Activated CD4-positive, CD25-positive, alpha-beta regulatory T cell treated with anti-CD3 and anti-CD28 coated beads, Interleukin-2, amount 50 U/mL, for 24 hours (primary cell): ENCODE data around the gene SIX3.

ENCODE experiments used
- ATAC-seq, 2 donors: fragments of 150-1000 bp; cut with Tn5 transposase; one replicate each; pipeline ENCODE4 v1.10.0; 2021; ENCODE audit warnings: mild to moderate bottlenecking in 1 of 2, moderate library complexity in 1 of 2

SIX3 gene

DNA sequence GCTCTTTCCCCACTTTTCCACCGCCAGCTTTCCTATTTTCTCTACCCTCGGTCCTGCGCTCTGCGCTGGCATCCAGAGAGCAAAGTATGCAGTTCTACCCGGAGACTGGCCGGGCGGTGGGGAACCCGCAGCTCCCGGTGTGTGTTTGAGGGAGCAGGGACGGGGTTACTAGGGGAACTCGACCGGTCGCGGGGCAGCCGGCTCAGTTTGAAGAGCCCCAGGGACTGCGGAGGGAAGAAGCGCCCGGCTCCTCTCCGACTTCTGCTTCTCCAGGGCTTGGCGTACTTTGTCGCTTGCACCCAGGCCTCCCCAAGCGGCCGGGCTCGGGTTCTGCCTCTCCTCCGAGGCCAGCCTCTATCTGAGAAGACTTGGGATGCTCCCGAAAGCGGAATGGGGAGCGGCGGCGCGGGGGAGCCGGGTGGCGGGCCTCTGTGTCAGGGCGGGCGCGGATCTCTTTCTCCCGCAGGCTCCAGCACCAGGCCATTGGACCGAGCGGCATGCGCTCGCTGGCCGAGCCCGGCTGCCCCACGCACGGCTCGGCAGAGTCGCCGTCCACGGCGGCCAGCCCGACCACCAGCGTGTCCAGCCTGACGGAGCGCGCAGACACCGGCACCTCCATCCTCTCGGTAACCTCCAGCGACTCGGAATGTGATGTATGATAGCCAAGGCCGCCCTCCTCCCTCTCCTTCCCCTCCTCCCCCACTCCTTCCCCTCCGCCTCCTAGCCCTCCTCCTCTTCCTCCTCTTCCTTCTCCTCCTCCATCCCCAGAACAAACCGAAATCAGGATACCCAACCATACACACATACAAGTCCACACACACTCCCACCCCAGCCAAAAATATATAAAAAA is 2.8 kb downstream of the SIX3 start:
- ATAC-seq, result no peak

DNA sequence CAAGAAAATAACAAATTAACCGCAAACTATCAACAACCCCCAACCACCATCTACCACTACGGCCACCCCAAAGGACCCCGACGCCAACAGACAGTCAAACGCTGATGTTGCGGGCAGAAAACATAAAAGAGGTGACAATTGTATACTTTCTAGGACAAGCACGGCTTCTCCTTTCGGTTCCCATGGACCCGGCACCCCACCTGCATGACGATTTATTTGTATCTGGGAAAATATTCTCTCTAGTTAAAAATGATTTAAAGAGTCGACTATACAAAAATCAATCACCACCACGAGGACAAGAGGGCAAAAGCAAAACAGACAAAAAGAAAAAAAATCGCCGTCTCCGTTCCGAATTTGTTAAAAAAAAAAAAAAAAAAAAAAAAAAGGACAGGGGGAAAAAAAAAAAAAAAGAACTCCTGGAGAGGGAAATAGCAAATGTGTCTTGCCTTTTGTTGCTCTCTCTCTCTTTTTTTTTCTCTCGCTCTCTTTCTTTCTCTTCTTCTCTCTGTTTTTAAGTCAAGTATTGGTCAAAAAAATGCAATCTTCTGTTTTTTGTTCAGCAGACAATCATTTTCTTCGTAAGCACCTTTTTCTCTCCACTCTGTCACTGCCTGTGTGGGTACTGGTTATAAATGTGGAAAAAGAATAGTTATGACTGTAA is 3.6 kb downstream of the SIX3 start:
- ATAC-seq, result no peak

DNA sequence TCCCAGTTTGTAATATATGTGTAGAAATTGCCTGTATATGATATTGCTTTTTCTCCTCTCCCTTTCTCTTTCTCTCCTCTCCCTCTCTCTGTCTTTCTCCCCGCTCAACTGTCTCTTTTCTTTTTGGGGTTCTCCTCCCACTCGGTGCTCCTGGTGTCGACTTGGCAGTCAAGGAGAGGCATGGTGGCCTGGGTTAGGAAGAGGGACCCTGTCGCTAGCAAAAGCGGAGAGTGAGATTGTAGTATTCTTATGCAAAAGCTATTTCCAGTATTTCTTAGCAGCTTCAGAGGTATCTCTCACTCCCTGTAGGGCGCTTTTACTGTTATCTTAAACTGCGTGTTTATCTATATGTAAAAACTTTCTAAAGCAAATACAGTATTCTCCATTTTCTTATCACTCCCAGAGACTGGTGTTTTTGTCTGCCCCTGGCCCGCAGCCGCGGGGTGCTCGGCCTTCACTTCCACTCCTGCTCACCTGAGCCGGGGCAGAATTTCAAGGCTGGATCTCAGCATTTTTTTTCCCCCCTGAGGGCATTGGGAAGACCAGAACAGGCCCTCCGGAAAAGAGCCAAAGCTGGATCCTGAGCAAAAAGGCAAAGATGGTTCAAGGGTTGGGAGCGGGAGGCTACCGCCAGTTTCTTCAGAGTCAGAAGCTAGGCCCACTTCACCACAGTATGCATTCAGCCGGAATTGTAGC is 4.3 kb downstream of the SIX3 start:
- ATAC-seq, result no peak

DNA sequence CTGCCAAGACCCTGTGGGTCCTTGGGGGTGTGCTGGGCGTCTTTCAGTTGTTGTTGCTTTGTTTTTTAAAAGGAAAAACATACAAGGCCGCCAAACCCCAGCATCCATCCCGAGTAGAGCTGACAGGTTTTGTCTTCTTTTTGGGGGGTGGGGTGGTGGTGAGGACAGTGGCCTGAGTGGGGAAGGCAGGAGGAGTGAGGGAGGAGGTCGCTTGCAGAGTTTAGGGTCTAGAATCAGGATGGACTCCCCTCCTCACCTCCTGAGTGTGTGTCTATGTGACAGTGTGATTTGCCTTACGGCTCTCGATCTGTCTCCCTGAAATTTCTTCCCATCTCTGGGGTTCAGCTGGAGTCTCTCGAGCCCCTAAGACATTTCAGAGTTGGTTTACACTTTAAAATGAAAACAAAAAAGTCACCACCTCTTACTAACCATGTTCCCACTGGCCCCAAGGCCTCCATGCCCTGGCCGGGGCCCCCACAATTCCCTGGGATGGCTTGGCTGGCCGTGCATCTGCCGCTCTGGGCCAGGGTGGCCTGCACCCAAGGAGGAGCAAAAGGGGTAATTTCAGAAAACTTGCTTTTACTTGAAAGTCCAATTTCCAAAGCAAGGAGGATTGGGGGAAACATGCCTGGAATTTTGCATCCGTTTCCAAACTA is 5.0 kb downstream of the SIX3 start:
- no peak for ATAC-seq

DNA sequence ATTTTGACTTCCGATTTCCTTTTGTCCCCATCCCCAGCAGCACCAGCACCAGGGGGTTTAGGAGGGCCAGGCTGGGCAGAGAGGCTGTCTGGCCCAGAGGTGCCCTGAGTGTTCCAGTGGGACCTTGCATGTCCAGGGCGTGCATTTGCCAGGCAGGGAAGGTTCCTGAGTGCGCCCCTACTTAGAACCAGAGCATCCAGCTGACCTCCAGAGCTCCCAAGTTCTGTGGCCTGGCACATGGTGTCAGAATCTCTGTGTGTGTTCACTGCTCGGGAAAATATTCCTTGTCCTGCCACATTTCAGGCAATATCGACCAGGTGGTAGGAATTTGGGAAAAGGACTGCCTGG is 5.5 kb downstream of the SIX3 start:
- ATAC-seq, result no peak

DNA sequence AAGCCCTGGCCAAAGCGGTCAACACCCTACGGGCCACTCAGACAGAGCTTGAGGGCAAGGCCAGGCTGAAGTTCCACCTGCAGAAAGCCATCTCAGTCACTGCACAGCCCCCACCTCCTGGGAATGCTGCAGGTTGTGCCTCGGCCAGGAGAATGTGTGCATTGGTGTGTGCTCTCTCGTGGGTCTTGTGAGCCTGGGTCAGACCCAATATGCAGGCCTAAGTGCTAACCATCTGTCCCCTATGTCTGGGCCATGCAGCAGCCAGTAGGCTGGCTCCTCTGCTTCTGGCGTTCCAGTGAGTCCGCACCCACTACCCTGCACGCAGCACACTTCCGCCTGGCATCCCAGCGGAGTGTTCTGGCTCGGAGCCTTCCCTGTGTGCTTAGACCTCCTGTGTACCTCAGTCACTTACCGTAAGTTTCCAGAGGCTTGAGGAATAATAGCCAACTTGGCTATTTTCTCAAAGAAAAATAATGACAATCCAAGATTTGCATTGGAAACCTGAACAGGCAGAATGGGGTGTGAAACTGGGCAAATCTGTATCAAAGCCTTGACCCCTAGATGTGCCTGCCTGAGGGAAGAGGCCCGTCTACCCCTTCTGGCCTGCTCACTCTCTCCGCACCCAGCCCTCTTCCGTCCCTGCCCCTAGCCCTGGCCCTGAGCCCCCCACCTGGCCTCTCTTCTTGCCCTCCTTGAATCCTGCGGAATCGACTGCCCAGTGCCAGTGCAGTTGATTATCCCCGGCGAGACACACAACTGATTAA is 7.2 kb downstream of the SIX3 start:
- ATAC-seq, result no peak

DNA sequence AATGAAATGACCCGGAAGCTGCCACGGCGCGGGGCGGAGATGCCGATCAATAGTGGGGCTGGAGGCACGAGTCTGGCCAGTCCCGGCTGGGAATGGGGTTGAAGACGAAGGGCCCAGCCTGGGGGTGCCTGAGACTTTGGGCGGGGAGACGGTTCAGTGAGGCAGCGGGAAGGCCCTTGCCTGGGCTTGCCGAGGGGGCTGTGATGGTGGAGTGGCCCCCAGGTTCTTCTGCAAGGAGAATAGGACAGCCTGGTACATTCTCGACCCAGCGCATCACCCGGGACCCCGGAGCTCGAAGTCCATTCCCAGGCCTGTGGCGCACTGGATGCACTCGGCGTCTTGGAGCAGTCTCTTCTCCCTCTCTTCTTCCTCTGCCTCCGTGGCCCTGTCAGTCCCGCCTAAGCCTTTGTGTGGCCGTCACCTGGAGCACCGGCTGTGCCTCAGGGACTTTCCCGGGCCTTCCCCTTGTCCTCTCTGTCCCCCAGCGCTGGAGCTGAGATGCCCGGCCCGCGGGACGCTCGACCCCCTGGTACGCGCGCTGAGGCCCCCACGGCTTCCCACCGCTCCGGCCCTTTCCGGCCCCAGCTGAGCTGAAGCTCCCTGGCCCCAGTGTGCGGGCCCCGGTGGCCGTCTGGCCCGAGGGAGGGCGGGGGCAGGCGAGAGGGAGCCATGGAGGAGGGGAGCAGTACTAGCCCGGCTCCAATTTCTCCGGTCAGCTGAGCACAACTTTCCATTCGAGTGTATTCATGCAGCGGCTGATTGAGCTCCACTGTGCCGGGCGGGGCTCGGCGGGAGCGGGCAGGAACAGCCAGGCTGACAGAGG is 8.0 kb downstream of the SIX3 start:
- ATAC-seq, result no peak

DNA sequence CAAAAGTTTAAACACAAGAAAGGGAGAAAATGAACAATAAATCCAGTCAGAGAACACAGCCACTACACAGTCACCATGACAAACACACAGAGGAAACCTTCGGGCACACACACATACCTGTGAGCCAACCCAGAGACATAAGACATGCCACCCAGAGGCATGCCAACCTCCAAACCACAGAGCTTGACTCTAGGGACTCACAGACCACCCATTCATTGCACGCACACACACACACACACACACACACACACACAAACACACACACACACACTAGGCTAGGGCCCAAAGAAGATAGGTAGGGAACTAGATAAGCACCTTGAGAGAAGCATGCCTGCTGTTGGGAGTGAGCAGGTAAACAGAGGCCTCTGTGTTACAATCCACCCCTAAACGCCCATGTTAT is 9.1 kb downstream of the SIX3 start:
- ATAC-seq, result no peak

DNA sequence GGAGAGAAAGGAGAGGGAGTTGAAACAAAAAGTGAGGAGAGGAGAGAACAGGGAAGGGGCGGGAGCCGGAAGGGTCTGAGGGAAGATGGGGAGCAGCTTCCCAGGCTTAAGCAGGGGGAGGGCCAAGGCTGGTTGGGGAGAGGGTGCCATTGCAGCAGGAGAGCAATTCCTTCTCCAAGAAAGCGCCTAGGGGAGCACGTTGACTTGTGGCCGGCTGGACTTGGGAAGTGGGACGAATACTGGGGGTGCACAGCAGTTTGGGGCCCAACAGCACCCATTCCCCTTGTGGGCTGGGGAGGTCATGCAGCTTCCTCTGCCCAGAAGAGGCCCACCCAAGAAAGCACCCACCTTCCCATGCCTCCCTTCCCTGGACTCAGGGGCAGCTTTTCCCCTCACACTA is 9.6 kb downstream of the SIX3 start:
- no peak for ATAC-seq

DNA sequence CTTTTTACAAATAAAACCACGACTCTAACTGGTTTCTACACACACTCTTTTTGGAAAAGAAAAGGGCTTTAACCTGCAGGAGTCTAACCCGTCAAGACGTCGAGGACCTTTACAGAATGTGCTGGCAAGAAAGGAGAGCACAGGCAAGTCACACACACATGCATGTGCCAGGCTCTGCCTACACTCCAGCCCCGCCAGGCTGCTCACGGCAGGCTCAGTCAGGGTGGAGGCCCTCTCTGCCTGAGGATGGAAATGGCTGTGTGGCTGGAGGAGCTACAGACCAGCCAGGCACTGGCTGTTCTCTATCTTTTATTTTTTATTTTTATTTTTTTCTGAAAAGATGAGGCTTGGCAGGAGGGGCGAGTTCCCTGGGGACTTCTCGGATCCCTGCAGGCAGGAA is 10.2 kb downstream of the SIX3 start:
- ATAC-seq, result no peak

DNA sequence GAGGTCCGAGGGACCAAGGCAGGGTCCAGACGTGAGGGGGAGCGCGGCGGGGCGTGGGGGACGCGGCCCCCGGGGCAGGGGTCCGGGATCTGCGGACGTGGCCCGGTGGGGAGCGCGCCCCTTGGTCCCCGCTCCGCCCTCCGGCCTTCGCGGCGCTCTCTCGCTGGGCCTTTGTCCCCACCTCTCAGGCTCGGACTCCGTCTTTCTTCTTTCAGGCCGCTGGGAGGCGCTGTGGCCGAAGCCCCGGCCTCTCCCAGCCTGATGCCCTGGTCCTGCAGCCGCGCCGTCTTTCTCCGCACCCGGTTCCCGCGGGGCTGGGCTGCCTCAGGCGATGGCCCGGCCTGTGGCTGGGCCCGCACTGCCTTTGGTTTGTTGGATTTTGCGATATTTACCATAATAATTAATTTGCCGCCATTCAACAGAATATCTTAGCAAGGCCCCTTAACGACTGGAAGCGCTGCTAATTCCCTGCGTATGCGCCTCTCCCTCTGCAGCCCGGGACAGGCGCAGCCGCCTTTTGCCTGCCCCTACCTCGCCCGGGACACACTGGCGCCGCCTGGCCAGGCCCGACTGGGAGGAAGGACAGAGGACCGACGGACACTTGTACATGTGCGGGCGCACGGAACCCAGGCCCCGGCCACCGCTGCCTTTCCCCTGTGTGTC is 10.8 kb downstream of the SIX3 start:
- ATAC-seq, result peak; percentile 27 to 41

DNA sequence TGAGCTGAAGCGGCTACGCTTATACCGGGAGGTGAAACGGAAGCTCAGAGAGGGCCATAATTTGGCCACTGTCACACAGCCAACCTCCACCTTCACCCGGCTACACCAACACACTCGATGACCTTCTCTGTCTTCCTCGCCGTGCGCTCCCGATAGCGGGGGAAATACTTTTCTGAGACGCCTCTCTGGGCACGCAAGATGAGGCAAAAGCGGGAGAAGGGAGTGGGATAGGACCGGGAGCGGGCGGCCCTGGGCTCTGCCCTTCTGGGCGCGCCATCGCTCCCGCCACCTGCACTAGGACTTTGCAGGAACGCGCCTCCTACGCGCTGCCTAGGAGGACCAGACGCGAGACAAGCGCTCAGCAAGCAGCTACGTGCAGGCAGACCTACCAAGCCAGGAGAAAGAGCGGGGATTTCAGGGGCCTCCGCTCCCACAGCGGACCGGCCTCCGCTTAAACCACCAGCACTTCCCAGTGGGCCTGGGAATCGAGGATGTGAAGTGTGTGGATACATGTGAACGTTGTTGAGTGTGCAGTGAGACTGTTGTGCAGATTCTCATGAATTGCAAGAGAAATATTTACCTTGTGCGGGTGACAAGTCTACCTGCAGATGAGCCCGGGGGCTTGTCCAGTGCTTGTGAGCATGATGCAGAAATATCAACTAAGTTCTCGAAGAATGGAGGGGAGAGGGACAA is 11.4 kb downstream of the SIX3 start:
- ATAC-seq, result no peak

DNA sequence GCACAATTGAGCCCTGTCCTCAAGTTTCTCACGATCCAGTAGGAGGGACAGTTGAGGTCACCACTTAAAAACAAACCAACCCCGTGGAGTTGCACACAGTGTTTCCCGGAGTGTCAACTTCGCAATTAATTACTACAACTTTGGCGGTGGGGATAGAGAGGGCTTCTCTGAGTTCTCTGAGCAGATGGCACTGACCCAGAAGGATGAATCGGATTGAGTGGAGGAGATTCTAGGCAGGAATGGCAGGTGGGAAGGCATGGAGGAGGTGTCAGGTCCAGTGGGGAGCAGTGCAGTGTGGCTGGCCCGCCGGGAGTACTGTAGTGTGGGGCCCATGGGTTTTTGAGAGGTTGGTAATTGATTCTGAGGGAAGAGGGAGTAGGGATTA is 12.0 kb downstream of the SIX3 start:
- no peak for ATAC-seq

DNA sequence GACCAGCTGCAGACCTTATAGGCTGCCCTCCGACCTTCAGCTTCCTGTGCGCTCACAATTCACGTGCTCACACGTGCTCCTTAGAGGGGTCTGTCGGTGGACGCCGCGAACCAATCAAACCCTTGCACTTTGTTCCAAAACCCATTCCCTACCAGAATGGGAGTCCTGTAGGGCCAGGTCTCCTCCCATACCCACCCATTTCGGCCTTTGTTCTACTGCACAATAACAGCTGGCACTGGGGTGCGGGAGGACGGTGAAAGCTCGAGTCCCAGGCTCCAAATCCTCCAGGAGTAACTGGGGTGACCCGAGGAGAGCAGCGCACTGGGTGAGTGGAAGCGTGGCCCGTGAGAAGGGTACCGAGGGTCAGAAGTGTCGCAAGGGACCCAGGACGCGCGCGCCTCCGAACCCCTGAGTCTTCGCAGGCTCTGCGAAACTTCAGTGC is 13.0 kb downstream of the SIX3 start:
- ATAC-seq, result no peak

DNA sequence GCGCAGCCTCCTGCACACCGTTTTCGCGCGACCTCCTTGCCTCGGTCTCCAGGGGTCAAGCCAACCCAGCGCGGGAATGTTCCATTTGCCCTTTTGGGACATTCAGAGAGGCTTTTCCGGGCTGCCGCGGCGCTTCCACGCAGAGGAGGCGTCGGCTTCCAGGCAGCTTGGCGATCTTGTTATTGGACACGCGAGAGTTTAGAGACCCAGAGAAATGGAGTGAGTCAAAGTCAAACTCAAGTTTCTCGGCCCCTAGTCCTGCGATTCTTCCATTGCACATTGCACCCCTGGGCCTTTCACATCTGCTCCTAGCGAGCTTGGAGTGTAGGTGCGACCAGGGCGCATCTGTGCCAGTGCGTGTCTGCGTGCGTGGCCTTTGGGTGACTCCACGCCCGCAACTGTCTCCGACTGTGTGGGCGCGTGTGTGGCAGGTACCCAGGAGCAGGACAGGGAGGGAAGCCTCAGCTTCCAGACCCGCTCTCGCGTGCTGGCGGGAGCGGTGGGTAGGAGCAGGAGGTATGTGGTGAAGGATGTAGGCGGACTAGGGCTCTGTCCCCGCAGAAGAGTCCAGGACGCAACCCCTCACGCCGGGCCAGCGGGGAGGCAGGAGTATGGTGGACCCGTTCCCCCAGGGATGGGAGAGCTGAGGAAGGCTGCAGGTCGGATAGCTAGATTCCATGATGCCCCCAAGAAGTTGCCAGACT is 13.5 kb downstream of the SIX3 start:
- no peak for ATAC-seq

DNA sequence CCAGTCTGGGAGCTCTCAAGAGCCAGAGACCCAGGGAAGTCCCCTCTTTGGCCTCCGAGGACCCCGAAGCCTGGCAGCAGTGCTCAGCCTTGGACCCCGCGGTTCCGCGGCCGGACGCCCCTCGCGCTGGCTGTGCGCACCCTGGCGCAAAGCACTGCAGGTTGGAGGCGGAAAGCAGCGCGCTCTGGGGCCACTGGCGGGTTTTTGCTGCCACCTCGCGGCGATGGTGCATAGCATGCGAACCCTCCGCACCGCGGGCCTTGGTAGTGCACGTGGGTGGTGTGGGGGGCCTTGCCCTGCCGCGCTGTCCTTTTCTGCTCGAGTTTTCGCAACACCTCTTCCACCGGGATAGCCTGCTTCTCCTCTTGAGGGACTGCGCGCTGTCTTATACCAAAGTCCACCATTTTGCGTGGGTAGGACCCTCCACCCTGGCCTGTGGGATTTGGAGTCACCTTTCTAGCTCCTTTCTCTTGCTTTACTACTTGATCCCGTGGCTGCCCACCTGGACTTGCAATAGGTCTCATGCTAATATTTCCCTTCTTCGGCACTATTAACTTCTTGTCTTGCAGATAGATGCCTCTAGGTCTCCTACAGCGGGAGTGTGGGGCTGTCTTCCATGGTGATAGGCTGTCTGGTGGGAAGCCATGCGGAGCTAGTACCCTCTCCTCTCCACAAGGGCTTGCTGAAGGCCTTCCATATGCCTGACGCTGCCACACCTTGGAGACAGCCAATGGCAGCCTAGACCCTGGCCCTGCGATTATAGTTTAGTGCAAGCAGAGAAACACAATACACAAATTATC is 14.3 kb downstream of the SIX3 start:
- ATAC-seq, result peak; percentile 72 to 82

DNA sequence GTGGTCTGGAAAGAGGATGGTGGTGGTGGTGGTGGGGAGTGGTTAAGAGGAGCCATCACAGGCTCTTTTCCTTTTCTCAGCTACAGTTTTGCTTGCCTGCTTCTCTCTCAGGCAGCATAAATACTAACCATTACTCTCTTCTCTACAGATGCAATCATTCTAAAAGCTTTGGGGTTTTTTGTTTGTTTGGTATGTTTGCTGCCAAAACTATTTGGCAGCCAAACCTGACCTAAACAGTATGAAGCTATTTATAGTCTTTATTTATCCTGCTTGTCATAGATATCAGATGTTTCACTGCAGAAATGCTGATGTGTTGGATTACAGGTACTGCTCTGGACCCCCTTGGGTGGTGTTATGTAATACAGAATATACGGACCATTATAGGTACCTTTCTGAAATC is 15.3 kb downstream of the SIX3 start:
- no peak for ATAC-seq

DNA sequence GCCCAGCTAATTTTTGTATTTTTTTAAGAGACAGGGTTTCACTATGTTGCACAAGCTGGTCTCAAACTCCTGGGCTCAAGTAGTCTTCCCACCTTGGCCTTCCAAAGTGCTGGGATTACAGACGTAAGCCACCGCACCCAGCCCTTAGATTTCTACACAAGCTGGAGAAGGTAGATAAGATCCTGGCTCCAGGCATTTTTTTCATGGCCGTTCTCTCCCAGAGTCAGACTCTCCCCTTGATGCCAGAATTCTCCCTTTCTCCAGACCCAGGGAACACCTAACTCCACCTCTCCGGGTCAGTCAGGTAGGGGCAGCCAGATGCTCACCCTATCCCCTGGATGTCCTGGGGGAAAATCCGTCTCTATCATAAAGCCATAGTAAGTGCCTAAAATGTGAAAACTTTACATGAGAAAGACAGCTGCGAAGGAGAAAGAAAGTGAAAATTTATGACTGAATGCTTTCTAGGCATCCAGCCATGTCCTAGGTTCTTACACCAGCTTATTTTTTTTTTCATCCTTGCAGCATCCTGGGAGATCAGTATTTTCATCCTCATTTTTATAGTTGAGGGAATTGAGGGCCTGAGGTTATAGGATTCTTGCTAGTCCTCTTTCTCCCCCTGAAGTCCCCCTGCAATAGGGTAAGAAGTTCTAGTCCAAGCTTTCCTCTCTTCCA is 16.3 kb downstream of the SIX3 start:
- no peak for ATAC-seq
